ENCODE data around the gene HNRNPF. TPM values are rescaled to one million over a fixed set of nuclear protein-coding genes. Genes with fewer than 3 reads are reported as not detected.
A peak's percentile ranks its signal among the peaks of the same experiment; 100 is the strongest.

Gene HNRNPF
- total RNA-seq, 1 donor from 2014 or later, result 150 TPM

- no peak for TF ChIP-seq POLR2A (IDR thresholded peaks at IDR 0.05)
- no peak for TF ChIP-seq CTCF (IDR thresholded peaks at IDR 0.05)
- no peak for TF ChIP-seq POLR2AphosphoS5 (IDR thresholded peaks at IDR 0.05; ENCODE audit: insufficient read depth in 1 of 2, low read depth in 1 of 2)
- no peak for DNase-seq (ENCODE audit: extremely low spot score in 2 of 2)
- H3K27me3 ChIP-seq, result no peaks in the 10 kb centered on the region
- H3K9me3 ChIP-seq, result no peaks in the 10 kb centered on the region
- intact Hi-C loops (cut with DNase I), result no loop called here
- H3K4me3 ChIP-seq, result no peak within 1 kb of the TSS
- H3K4me1 ChIP-seq, result no peaks in the 10 kb centered on the region
- no peak within 1 kb of the TSS for H3K27ac ChIP-seq
- H3K36me3 ChIP-seq, result no peaks in the 10 kb centered on the region
These were observed 37.6 kb downstream of the HNRNPF start, which contains the start of gene FXYD4 for GRCh38 chr10:43371418-43371817. FXYD4 (plus strand) TSS chr10:43371636; CDS start chr10:43373747, 2,111 bp downstream.

GRCh38 chr10:43370671-43371215 lies 38.2 kb downstream of the HNRNPF start:
- intact Hi-C loops (cut with DNase I), result no loop called here
- no peaks in the 10 kb centered on the region for H3K27me3 ChIP-seq
- no peak overlapping the region for H3K27ac ChIP-seq
- H3K9me3 ChIP-seq, result no peaks in the 10 kb centered on the region
- DNase-seq (ENCODE audit: extremely low spot score in 2 of 2), result no peak
- H3K4me3 ChIP-seq, result no peak overlapping the region
- no peaks in the 10 kb centered on the region for H3K4me1 ChIP-seq
- TF ChIP-seq CTCF (IDR thresholded peaks at IDR 0.05) (no peak), POLR2AphosphoS5 (IDR thresholded peaks at IDR 0.05; ENCODE audit: insufficient read depth in 1 of 2, low read depth in 1 of 2) (no peak), POLR2A (IDR thresholded peaks at IDR 0.05) (no peak)
- no peaks in the 10 kb centered on the region for H3K36me3 ChIP-seq

GRCh38 chr10:43369921-43370320 lies 39.1 kb downstream of the HNRNPF start:
- DNase-seq (ENCODE audit: extremely low spot score in 2 of 2), result no peak
- Histone ChIP-seq H3K27ac (no peak overlapping the region), H3K9me3 (no peaks in the 10 kb centered on the region), H3K36me3 (no peaks in the 10 kb centered on the region), H3K27me3 (no peaks in the 10 kb centered on the region), H3K4me1 (no peaks in the 10 kb centered on the region), H3K4me3 (no peak overlapping the region)
- TF ChIP-seq POLR2AphosphoS5 (IDR thresholded peaks at IDR 0.05; ENCODE audit: insufficient read depth in 1 of 2, low read depth in 1 of 2) (no peak), POLR2A (IDR thresholded peaks at IDR 0.05) (no peak), CTCF (IDR thresholded peaks at IDR 0.05) (no peak)
- intact Hi-C loops (cut with DNase I), result no loop called here

GRCh38 chr10:43365001-43365400 lies 44.0 kb downstream of the HNRNPF start:
- intact Hi-C loops (cut with DNase I), result no loop called here
- Histone ChIP-seq H3K36me3 (no peaks in the 10 kb centered on the region), H3K9me3 (no peaks in the 10 kb centered on the region), H3K4me1 (peaks cover 13% of the 10 kb centered on the region), H3K27ac (no peak overlapping the region), H3K4me3 (no peak overlapping the region), H3K27me3 (no peaks in the 10 kb centered on the region)
- TF ChIP-seq POLR2A (IDR thresholded peaks at IDR 0.05) (no peak), CTCF (IDR thresholded peaks at IDR 0.05) (no peak), POLR2AphosphoS5 (IDR thresholded peaks at IDR 0.05; ENCODE audit: insufficient read depth in 1 of 2, low read depth in 1 of 2) (no peak)
- no peak for DNase-seq (ENCODE audit: extremely low spot score in 2 of 2)

GRCh38 chr10:43362191-43362839 lies 46.7 kb downstream of the HNRNPF start:
- intact Hi-C loops (cut with DNase I), result no loop called here
- Histone ChIP-seq H3K27ac (peak overlapping the region; percentile 69), H3K4me1 (peaks cover 13% of the 10 kb centered on the region), H3K36me3 (no peaks in the 10 kb centered on the region), H3K4me3 (peak overlapping the region; percentile 45), H3K9me3 (no peaks in the 10 kb centered on the region), H3K27me3 (no peaks in the 10 kb centered on the region)
- DNase-seq (ENCODE audit: extremely low spot score in 2 of 2), result peak in 1 of 2 donors; percentile 91
- TF ChIP-seq POLR2AphosphoS5 (IDR thresholded peaks at IDR 0.05; ENCODE audit: insufficient read depth in 1 of 2, low read depth in 1 of 2), result peak; percentile 31 to 58
- TF ChIP-seq CTCF (IDR thresholded peaks at IDR 0.05), result peak in 1 of 3 experiments; percentile 30
- no peak for TF ChIP-seq POLR2A (IDR thresholded peaks at IDR 0.05)

All from vagina (tissue), 2 donors.